SK-N-SH treated with all-trans-retinoic acid at 6 μM for 48 hours (cell line): Measurements from ENCODE around the gene ITGAV.

Source experiments
- ARNTL ChIP-seq: fragments of 450-650 bp; formaldehyde crosslinking; IDR thresholded peaks from 2 replicates; pipeline ENCODE4 v1.5.0; 2020; ENCODE audit warnings: low read depth, mild to moderate bottlenecking, moderate library complexity, borderline replicate concordance
- ESRRG ChIP-seq: fragments of 250-450 bp; sonication (Bioruptor Pico); IDR thresholded peaks from 2 replicates; pipeline ENCODE4 v1.6.1; 2021; ENCODE audit warnings: mild to moderate bottlenecking
- RARB ChIP-seq: fragments of 250-450 bp; sonication (Bioruptor Pico); IDR thresholded peaks from 2 replicates; pipeline ENCODE4 v1.8.0; 2021; ENCODE audit warnings: mild to moderate bottlenecking, moderate library complexity
- SNAI2 ChIP-seq: fragments of 250-450 bp; sonication (Bioruptor Pico); IDR thresholded peaks from 2 replicates; pipeline ENCODE4 v1.5.0; 2020; ENCODE audit warnings: mild to moderate bottlenecking, moderate library complexity
- TOX ChIP-seq: fragments of 250-450 bp; sonication (Bioruptor Pico); IDR thresholded peaks from 2 replicates; pipeline ENCODE4 v1.8.0; 2021; ENCODE audit warnings: mild to moderate bottlenecking, moderate library complexity, borderline replicate concordance
- ZNF565 ChIP-seq: fragments of 450-650 bp; formaldehyde crosslinking; conservative IDR thresholded peaks from 2 replicates; pipeline ENCODE4 v1.5.0; 2020; ENCODE audit warnings: low read depth, mild to moderate bottlenecking, moderate library complexity

GRCh38 chr2:186576614-186577013, 13.2 kb upstream of the ITGAV start:
- TF ChIP-seq ARNTL (CRISPR knock-in tag): no peak
- TF ChIP-seq ESRRG (CRISPR knock-in tag): no peak
- no peak for TF ChIP-seq TOX (CRISPR knock-in tag)
- no peak for TF ChIP-seq RARB
- TF ChIP-seq ZNF565 (CRISPR knock-in tag): no peak
- TF ChIP-seq SNAI2 (CRISPR knock-in tag): no peak
